Measurements from ENCODE around the gene DMRT2.

Gene DMRT2

GRCh38 chr9:1039589-1039988 lies 10.6 kb upstream of the DMRT2 start:
- Histone ChIP-seq H3K4me3 (peak overlapping the region; percentile 29; the same call in 1 of the 2 replicates), H3K27ac (no peak overlapping the region), H3K9me3 (ENCODE audit: low read depth, low read length) (no peaks in the 10 kb centered on the region), H3K36me3 (ENCODE audit: insufficient read depth, low read length) (no peaks in the 10 kb centered on the region), H3K9ac (ENCODE audit: insufficient read length) (no peak overlapping the region)
- no peak for DNase-seq (ENCODE audit: low read depth, low spot score)
- no peak for TF ChIP-seq EZH2 (IDR thresholded peaks at IDR 0.05)
- no peak for TF ChIP-seq FOXP2 (optimal IDR thresholded peaks at IDR 0.05; ENCODE audit: control extremely low read depth, extremely low read length, insufficient read depth)
- no peak for TF ChIP-seq POLR2AphosphoS5 (IDR thresholded peaks at IDR 0.05; ENCODE audit: borderline replicate concordance, low read depth, low read length)

GRCh38 chr9:1042466-1042865 lies 7.7 kb upstream of the DMRT2 start:
- no peak overlapping the region for H3K27ac ChIP-seq
- no peaks in the 10 kb centered on the region for H3K36me3 ChIP-seq (ENCODE audit: insufficient read depth, low read length)
- H3K4me3 ChIP-seq = no peak overlapping the region
- H3K9ac ChIP-seq (ENCODE audit: insufficient read length) = no peak overlapping the region
- H3K9me3 ChIP-seq (ENCODE audit: low read depth, low read length) = no peaks in the 10 kb centered on the region
- no peak for TF ChIP-seq FOXP2 (optimal IDR thresholded peaks at IDR 0.05; ENCODE audit: control extremely low read depth, extremely low read length, insufficient read depth)
- no peak for TF ChIP-seq POLR2AphosphoS5 (IDR thresholded peaks at IDR 0.05; ENCODE audit: borderline replicate concordance, low read depth, low read length)
- no peak for TF ChIP-seq EZH2 (IDR thresholded peaks at IDR 0.05)
- DNase-seq (ENCODE audit: low read depth, low spot score) = no peak

GRCh38 chr9:1044643-1045042 lies 5.5 kb upstream of the DMRT2 start:
- no peaks in the 10 kb centered on the region for H3K9me3 ChIP-seq (ENCODE audit: low read depth, low read length)
- TF ChIP-seq FOXP2 (optimal IDR thresholded peaks at IDR 0.05; ENCODE audit: control extremely low read depth, extremely low read length, insufficient read depth) (no peak), EZH2 (IDR thresholded peaks at IDR 0.05) (no peak), POLR2AphosphoS5 (IDR thresholded peaks at IDR 0.05; ENCODE audit: borderline replicate concordance, low read depth, low read length) (no peak)
- no peak overlapping the region for H3K9ac ChIP-seq (ENCODE audit: insufficient read length)

GRCh38 chr9:1046639-1047572 lies 3.3 kb upstream of the DMRT2 start:
- no peak for DNase-seq (ENCODE audit: low read depth, low spot score)
- H3K27ac ChIP-seq = no peak overlapping the region
- no peak overlapping the region for H3K4me3 ChIP-seq
- no peak for TF ChIP-seq EZH2 (IDR thresholded peaks at IDR 0.05)
- TF ChIP-seq FOXP2 (optimal IDR thresholded peaks at IDR 0.05; ENCODE audit: control extremely low read depth, extremely low read length, insufficient read depth) = no peak
- no peak for TF ChIP-seq POLR2AphosphoS5 (IDR thresholded peaks at IDR 0.05; ENCODE audit: borderline replicate concordance, low read depth, low read length)
- H3K9ac ChIP-seq (ENCODE audit: insufficient read length) = no peak overlapping the region
- no peaks in the 10 kb centered on the region for H3K36me3 ChIP-seq (ENCODE audit: insufficient read depth, low read length)
- no peaks in the 10 kb centered on the region for H3K9me3 ChIP-seq (ENCODE audit: low read depth, low read length)

More at GRCh38 chr9:1044643-1045042, 5.5 kb upstream of the DMRT2 start:
- DNase-seq (ENCODE audit: low read depth, low spot score) = no peak
- no peaks in the 10 kb centered on the region for H3K36me3 ChIP-seq (ENCODE audit: insufficient read depth, low read length)
- no peak overlapping the region for H3K27ac ChIP-seq
- H3K4me3 ChIP-seq = no peak overlapping the region

- no peak for DNase-seq (ENCODE audit: low read depth, low spot score)
- Histone ChIP-seq H3K36me3 (ENCODE audit: insufficient read depth, low read length) (no peaks in the 10 kb centered on the region), H3K27ac (no peak overlapping the region), H3K9ac (ENCODE audit: insufficient read length) (no peak overlapping the region), H3K9me3 (ENCODE audit: low read depth, low read length) (no peaks in the 10 kb centered on the region), H3K4me3 (no peak overlapping the region; the same call in 1 of the 2 replicates)
- TF ChIP-seq POLR2AphosphoS5 (IDR thresholded peaks at IDR 0.05; ENCODE audit: borderline replicate concordance, low read depth, low read length) = no peak
- no peak for TF ChIP-seq FOXP2 (optimal IDR thresholded peaks at IDR 0.05; ENCODE audit: control extremely low read depth, extremely low read length, insufficient read depth)
- TF ChIP-seq EZH2 (IDR thresholded peaks at IDR 0.05) = no peak
These were observed 2.4 kb upstream of the DMRT2 start for GRCh38 chr9:1047591-1048230.

GRCh38 chr9:1048231-1048619 lies 1.9 kb upstream of the DMRT2 start:
- Histone ChIP-seq H3K4me3 (no peak overlapping the region; the same call in 1 of the 2 replicates), H3K27ac (no peak overlapping the region), H3K9me3 (ENCODE audit: low read depth, low read length) (no peaks in the 10 kb centered on the region), H3K36me3 (ENCODE audit: insufficient read depth, low read length) (no peaks in the 10 kb centered on the region), H3K9ac (ENCODE audit: insufficient read length) (no peak overlapping the region)
- no peak for DNase-seq (ENCODE audit: low read depth, low spot score)
- TF ChIP-seq EZH2 (IDR thresholded peaks at IDR 0.05) (no peak), POLR2AphosphoS5 (IDR thresholded peaks at IDR 0.05; ENCODE audit: borderline replicate concordance, low read depth, low read length) (no peak), FOXP2 (optimal IDR thresholded peaks at IDR 0.05; ENCODE audit: control extremely low read depth, extremely low read length, insufficient read depth) (no peak)

- H3K4me3 ChIP-seq = no peak overlapping the region
- TF ChIP-seq POLR2AphosphoS5 (IDR thresholded peaks at IDR 0.05; ENCODE audit: borderline replicate concordance, low read depth, low read length) (no peak), FOXP2 (optimal IDR thresholded peaks at IDR 0.05; ENCODE audit: control extremely low read depth, extremely low read length, insufficient read depth) (no peak), EZH2 (IDR thresholded peaks at IDR 0.05) (no peak)
- no peaks in the 10 kb centered on the region for H3K9me3 ChIP-seq (ENCODE audit: low read depth, low read length)
- no peaks in the 10 kb centered on the region for H3K36me3 ChIP-seq (ENCODE audit: insufficient read depth, low read length)
- no peak overlapping the region for H3K27ac ChIP-seq
- no peak for DNase-seq (ENCODE audit: low read depth, low spot score)
- no peak overlapping the region for H3K9ac ChIP-seq (ENCODE audit: insufficient read length)
These were observed 1.3 kb upstream of the DMRT2 start for GRCh38 chr9:1048811-1049210.

- DNase-seq (ENCODE audit: low read depth, low spot score) = no peak
- Histone ChIP-seq H3K4me3 (no peak overlapping the region), H3K9me3 (ENCODE audit: low read depth, low read length) (no peaks in the 10 kb centered on the region), H3K27ac (no peak overlapping the region), H3K36me3 (ENCODE audit: insufficient read depth, low read length) (no peaks in the 10 kb centered on the region), H3K9ac (ENCODE audit: insufficient read length) (no peak overlapping the region)
- TF ChIP-seq POLR2AphosphoS5 (IDR thresholded peaks at IDR 0.05; ENCODE audit: borderline replicate concordance, low read depth, low read length) (no peak), EZH2 (IDR thresholded peaks at IDR 0.05) (no peak), FOXP2 (optimal IDR thresholded peaks at IDR 0.05; ENCODE audit: control extremely low read depth, extremely low read length, insufficient read depth) (no peak)
These were observed 516 bp upstream of the DMRT2 start for GRCh38 chr9:1049641-1050040.

All from SK-N-MC (cell line).